Stimulated activated CD8-positive, alpha-beta memory T cell treated with anti-CD3 and anti-CD28 coated beads, Interleukin-4, amount 100 ng/mL, for 24 hours (primary cell): ENCODE measurements around the gene ZNF850.
"Not testable (repeated sequence)": the region's sequence is repeated elsewhere in the genome, so short reads cannot be mapped to it uniquely, and the experiment has no call there.

Experiments used
- DNase-seq: peaks from one replicate; pipeline ENCODE4 v3.0.0-alpha.2; 2020; ENCODE audit warnings: low read depth

ZNF850 gene

GRCh38 chr19:36772311-36773222, at the start of gene ZNF850:
Gene ZNF850 (minus strand): TSS chr19:36772807. CDS start chr19:36762606, 10,201 bp downstream.
- DNase-seq, result peak; percentile 88

- DNase-seq, result no peak
Measured at GRCh38 chr19:36821758-36822157, 49.2 kb upstream of the ZNF850 start.

GRCh38 chr19:36819130-36819630, 46.6 kb upstream of the ZNF850 start:
- DNase-seq, result no peak

GRCh38 chr19:36807029-36807428, 34.4 kb upstream of the ZNF850 start:
- DNase-seq, result no peak

- DNase-seq, result no peak
Measured at GRCh38 chr19:36805364-36805763, 32.8 kb upstream of the ZNF850 start.

- no peak for DNase-seq
Measured at GRCh38 chr19:36797786-36798108, 25.1 kb upstream of the ZNF850 start.

GRCh38 chr19:36796714-36796992, 24.0 kb upstream of the ZNF850 start:
- no peak for DNase-seq

- DNase-seq, result not testable (repeated sequence)
Measured at GRCh38 chr19:36791420-36792141, 19.0 kb upstream of the ZNF850 start.

GRCh38 chr19:36775768-36776167, 3.2 kb upstream of the ZNF850 start:
- no peak for DNase-seq

GRCh38 chr19:36773223-36773579, 594 bp upstream of the ZNF850 start:
- DNase-seq, result no peak

- no peak for DNase-seq
Measured at GRCh38 chr19:36771261-36772231, 1.1 kb downstream of the ZNF850 start.

GRCh38 chr19:36750066-36750691, 22.4 kb downstream of the ZNF850 start:
- DNase-seq, result no peak

- not testable (repeated sequence) for DNase-seq
Measured at GRCh38 chr19:36749613-36750012, 23.0 kb downstream of the ZNF850 start.

GRCh38 chr19:36748431-36749275, 24.0 kb downstream of the ZNF850 start:
- DNase-seq, result no peak

GRCh38 chr19:36747750-36748149, 24.9 kb downstream of the ZNF850 start:
- no peak for DNase-seq

GRCh38 chr19:36745870-36746269, 26.7 kb downstream of the ZNF850 start:
- DNase-seq, result no peak

- not testable (repeated sequence) for DNase-seq
Measured at GRCh38 chr19:36736166-36736565, 36.4 kb downstream of the ZNF850 start.

GRCh38 chr19:36719687-36720556, 52.7 kb downstream of the ZNF850 start:
- no peak for DNase-seq

GRCh38 chr19:36709423-36709822, 63.2 kb downstream of the ZNF850 start:
- no peak for DNase-seq

GRCh38 chr19:36707134-36707533, 65.5 kb downstream of the ZNF850 start:
- no peak for DNase-seq
